Fibroblast of skin of back (primary cell): Measurements from ENCODE around the gene MIOS.
"Not testable (repeated sequence)": the region's sequence is repeated elsewhere in the genome, so short reads cannot be mapped to it uniquely, and the experiment has no call there.

Experiments
- DNase-seq: peaks from one replicate; pipeline ENCODE4 v3.0.0-alpha.2; 2013

The MIOS gene

GRCh38 chr7:7554649-7555575, 11.8 kb upstream of the MIOS start:
- DNase-seq = no peak

GRCh38 chr7:7556852-7557251, 9.8 kb upstream of the MIOS start:
- DNase-seq = no peak

- no peak for DNase-seq
Observed at GRCh38 chr7:7557252-7557651, 9.4 kb upstream of the MIOS start.

- DNase-seq = not testable (repeated sequence)
Observed at GRCh38 chr7:7561591-7561990, 5.1 kb upstream of the MIOS start.

GRCh38 chr7:7562736-7563135, 3.9 kb upstream of the MIOS start:
- no peak for DNase-seq

- no peak for DNase-seq
Observed at GRCh38 chr7:7563269-7563668, 3.4 kb upstream of the MIOS start.

GRCh38 chr7:7563813-7564212, 2.9 kb upstream of the MIOS start:
- no peak for DNase-seq

- peak; percentile 93 for DNase-seq
Observed at GRCh38 chr7:7564323-7564780, 2.3 kb upstream of the MIOS start.

GRCh38 chr7:7565018-7565680, 1.5 kb upstream of the MIOS start:
- DNase-seq = no peak

- no peak for DNase-seq
Observed at GRCh38 chr7:7565746-7566650, 686 bp upstream of the MIOS start.

- no peak for DNase-seq
Observed at GRCh38 chr7:7567898-7568531, 1.3 kb downstream of the MIOS start.

- DNase-seq = no peak
Observed at GRCh38 chr7:7568553-7568952, 1.9 kb downstream of the MIOS start.

GRCh38 chr7:7569081-7569527, 2.4 kb downstream of the MIOS start:
- no peak for DNase-seq

- DNase-seq = no peak
Observed at GRCh38 chr7:7569615-7570014, 2.9 kb downstream of the MIOS start.

GRCh38 chr7:7570584-7570983, 3.9 kb downstream of the MIOS start:
- no peak for DNase-seq

GRCh38 chr7:7573701-7574100, 7.0 kb downstream of the MIOS start:
- DNase-seq = no peak

- DNase-seq = no peak
Observed at GRCh38 chr7:7576344-7576743, 9.7 kb downstream of the MIOS start.

- no peak for DNase-seq
Observed at GRCh38 chr7:7577888-7578287, 11.2 kb downstream of the MIOS start.

- DNase-seq = no peak
Observed at GRCh38 chr7:7579638-7580037, 13.0 kb downstream of the MIOS start.

GRCh38 chr7:7581531-7582179, 15.0 kb downstream of the MIOS start:
- DNase-seq = no peak

- DNase-seq = no peak
Observed at GRCh38 chr7:7582596-7582995, 15.9 kb downstream of the MIOS start.

GRCh38 chr7:7583731-7584130, 17.0 kb downstream of the MIOS start:
- no peak for DNase-seq
